Nephron progenitor cell (in vitro differentiated cells): Measurements from ENCODE around the gene SUSD1.

Experiments used
- DNase-seq: peaks from one replicate; pipeline ENCODE4 v3.0.0; 2021
- H3K27ac Mint-ChIP-seq: 2 replicates; pipeline ENCODE4 v1.8.0; 2021; ENCODE audit warnings: mild to moderate bottlenecking, moderate library complexity, mixed read lengths
- H3K27me3 Mint-ChIP-seq: 2 replicates; pipeline ENCODE4 v1.8.0; 2021; ENCODE audit warnings: mild to moderate bottlenecking, low read depth, mixed read lengths; ENCODE audit not compliant: poor library complexity
- H3K36me3 Mint-ChIP-seq: 2 replicates; pipeline ENCODE4 v1.8.0; 2021; ENCODE audit warnings: low read depth, mixed read lengths
- H3K4me1 Mint-ChIP-seq: 2 replicates; pipeline ENCODE4 v1.8.0; 2021; ENCODE audit warnings: mixed read lengths
- H3K4me3 Mint-ChIP-seq: 2 replicates; pipeline ENCODE4 v1.8.0; 2021; ENCODE audit warnings: mild to moderate bottlenecking, moderate library complexity, mixed read lengths
- H3K9me3 Mint-ChIP-seq: 2 replicates; pipeline ENCODE4 v1.8.0; 2021; ENCODE audit warnings: mild to moderate bottlenecking, moderate library complexity, mixed read lengths
- CTCF ChIP-seq: fragments of 200-600 bp; sonication (generic); IDR thresholded peaks from 2 replicates; pipeline ENCODE4 v1.5.0; 2021; ENCODE audit warnings: antibody characterized with exemption

Gene SUSD1

GRCh38 chr9:112174965-112175795, at the start of gene SUSD1:
Gene SUSD1 (minus strand): TSS chr9:112175297. CDS start chr9:112175235, 62 bp downstream.
- peaks cover 60% of the 10 kb centered on the region for H3K4me1 Mint-ChIP-seq
- peaks cover 17% of the 10 kb centered on the region for H3K27me3 Mint-ChIP-seq
- TF ChIP-seq CTCF: no peak
- peak; percentile 61 for DNase-seq
- peak within 1 kb of the TSS; percentile 78 for H3K27ac Mint-ChIP-seq
- peak within 1 kb of the TSS; percentile 92 for H3K4me3 Mint-ChIP-seq
- no peaks in the 10 kb centered on the region for H3K9me3 Mint-ChIP-seq
- peaks cover 22% of the 10 kb centered on the region for H3K36me3 Mint-ChIP-seq

- no peak for TF ChIP-seq CTCF
- no peak for DNase-seq
Measured at GRCh38 chr9:112224401-112225289, 49.5 kb upstream of the SUSD1 start.

GRCh38 chr9:112218908-112219307, 43.8 kb upstream of the SUSD1 start:
- Mint-ChIP-seq H3K27ac (no peak overlapping the region), H3K27me3 (no peaks in the 10 kb centered on the region), H3K9me3 (no peaks in the 10 kb centered on the region), H3K4me3 (no peak overlapping the region), H3K4me1 (peaks cover 7% of the 10 kb centered on the region), H3K36me3 (peaks cover 39% of the 10 kb centered on the region)
- DNase-seq: no peak
- no peak for TF ChIP-seq CTCF

More at GRCh38 chr9:112224401-112225289, 49.5 kb upstream of the SUSD1 start:
- H3K27ac Mint-ChIP-seq: peak overlapping the region; percentile 26
- H3K36me3 Mint-ChIP-seq: peaks cover 59% of the 10 kb centered on the region
- no peaks in the 10 kb centered on the region for H3K4me1 Mint-ChIP-seq
- no peak overlapping the region for H3K4me3 Mint-ChIP-seq
- H3K27me3 Mint-ChIP-seq: no peaks in the 10 kb centered on the region
- H3K9me3 Mint-ChIP-seq: no peaks in the 10 kb centered on the region

- H3K9me3 Mint-ChIP-seq: peaks cover 16% of the 10 kb centered on the region
- TF ChIP-seq CTCF: no peak
- no peak overlapping the region for H3K4me3 Mint-ChIP-seq
- H3K27ac Mint-ChIP-seq: no peak overlapping the region
- no peak for DNase-seq
- no peaks in the 10 kb centered on the region for H3K27me3 Mint-ChIP-seq
- H3K36me3 Mint-ChIP-seq: peaks cover 70% of the 10 kb centered on the region
- H3K4me1 Mint-ChIP-seq: peaks cover 7% of the 10 kb centered on the region
Measured at GRCh38 chr9:112212926-112213325, 37.8 kb upstream of the SUSD1 start.

GRCh38 chr9:112207451-112207850, 32.4 kb upstream of the SUSD1 start:
- Mint-ChIP-seq H3K4me1 (no peaks in the 10 kb centered on the region), H3K36me3 (peaks cover 94% of the 10 kb centered on the region), H3K27me3 (no peaks in the 10 kb centered on the region), H3K4me3 (no peak overlapping the region), H3K9me3 (peaks cover 54% of the 10 kb centered on the region), H3K27ac (no peak overlapping the region)
- DNase-seq: no peak
- TF ChIP-seq CTCF: no peak
